HCT116 (cell line): ENCODE data around the gene ZNF462. TPM values are rescaled to one million over a fixed set of nuclear protein-coding genes. Genes with fewer than 3 reads are reported as not detected.

Experiments
- ATAC-seq: fragments of 200-7000 bp; cut with Tn5 transposase; 2 replicates; pipeline ENCODE4 v1.9.1; 2020; ENCODE audit warnings: mild to moderate bottlenecking, moderate library complexity
- BruUV-seq: library from RNA; stranded (reverse); fragments of 400-500 nt; replicated peaks from 2 replicates; lab custom pipeline; 2021; lab: Mats Ljungman, UMichigan
- CTCF ChIA-PET: fragments of 300-600 bp; sonication (Branson Sonifier 250); formaldehyde crosslinking; loops from one replicate; lab custom pipeline; 2021; ENCODE audit warnings: antibody characterized with exemption; lab: Charles Lee
- POLR2A ChIA-PET: fragments of 300-600, 350-600 bp; sonication (Branson Sonifier 250); formaldehyde crosslinking; loops from one replicate; lab custom pipeline; 2021; ENCODE audit warnings: antibody characterized with exemption; lab: Charles Lee
- RAD21 ChIA-PET, 2 experiments: fragments of 300-600 bp; sonication (Branson Sonifier 250); formaldehyde crosslinking; loops; one replicate each; lab custom pipeline; 2023; ENCODE audit warnings: low total read pairs in 2 of 2; ENCODE audit not compliant: uncharacterized antibody in 2 of 2, unreplicated experiment in 2 of 2, low non-redundant PET in 1 of 2; lab: Charles Lee
- DNase-seq: peaks from one replicate; pipeline ENCODE4 v3.0.0-alpha.2; 2010; ENCODE audit warnings: low read depth, low spot score
- H2AFZ ChIP-seq: fragments of 200-600 bp; shearing (Covaris generic), sonication (generic); 2 replicates; pipeline ENCODE4 v1.6.1; 2017; ENCODE audit warnings: low read depth, mixed run types, mixed read lengths, antibody characterized with exemption, low read length; ENCODE audit not compliant: poor library complexity, severe bottlenecking
- H3K27ac ChIP-seq: 2 replicates; pipeline ENCODE4 v1.5.1; 2012; ENCODE audit warnings: low read depth, low read length
- H3K27me3 ChIP-seq: fragments of 200-600 bp; sonication (generic); 2 replicates; pipeline ENCODE4 v1.6.1; 2016; ENCODE audit warnings: mixed run types, low read length, mixed read lengths; ENCODE audit not compliant: insufficient read depth
- H3K36me3 ChIP-seq, 2 experiments: fragments of 200-500 bp in 1 of 2; fragments of 200-600 bp in 1 of 2; sonication (Bioruptor generic) in 1 of 2; sonication (generic) in 1 of 2; 2 replicates each; pipeline versions ENCODE4 v1.5.1 to v1.6.1; 2014 to 2016; ENCODE audit warnings: low read length in 2 of 2, inconsistent platforms in 1 of 2, mixed read lengths in 1 of 2, mixed run types in 1 of 2; ENCODE audit not compliant: insufficient read depth in 2 of 2, control insufficient read depth in 1 of 2
- H3K4me1 ChIP-seq, 2 experiments: fragments of 200-600 bp in 1 of 2; sonication (generic) in 1 of 2; 2 replicates each; pipeline versions ENCODE4 v1.5.1 to v1.6.1; 2012 to 2017; ENCODE audit warnings: low read length in 2 of 2, inconsistent platforms in 1 of 2, mild to moderate bottlenecking in 1 of 2, mixed read lengths in 1 of 2, mixed run types in 1 of 2, moderate library complexity in 1 of 2; ENCODE audit not compliant: insufficient read depth in 2 of 2, control insufficient read depth in 1 of 2
- H3K4me2 ChIP-seq: fragments of 200-600 bp; sonication (generic); 2 replicates; pipeline ENCODE4 v1.6.1; 2017; ENCODE audit warnings: mixed run types, low read length, mixed read lengths
- H3K4me3 ChIP-seq, 2 experiments: fragments of 200-600 bp in 1 of 2; sonication (generic) in 1 of 2; replicated peaks in 1 of 2; 2 replicates each; pipeline ENCODE4 v1.5.1; 2011 to 2016; ENCODE audit warnings: low read length in 2 of 2, control low read depth in 1 of 2, low read depth in 1 of 2, mild to moderate bottlenecking in 1 of 2, mixed read lengths in 1 of 2, mixed run types in 1 of 2
- H3K79me2 ChIP-seq: fragments of 200-600 bp; sonication (generic); 2 replicates; pipeline ENCODE4 v1.6.1; 2017; ENCODE audit warnings: mild to moderate bottlenecking, mixed run types, low read length, moderate library complexity, mixed read lengths; ENCODE audit not compliant: insufficient read depth
- H3K9ac ChIP-seq: fragments of 200-600 bp; sonication (generic); 2 replicates; pipeline ENCODE4 v1.6.1; 2016; ENCODE audit warnings: low read length, mixed read lengths
- H3K9me2 ChIP-seq: fragments of 200-600 bp; sonication (generic), shearing (Covaris generic); 2 replicates; pipeline ENCODE4 v1.6.1; 2017; ENCODE audit warnings: mixed run types, mild to moderate bottlenecking, moderate library complexity; ENCODE audit not compliant: insufficient read depth
- H3K9me3 ChIP-seq, 2 experiments: fragments of 200-500 bp in 1 of 2; fragments of 200-600 bp in 1 of 2; sonication (Bioruptor generic) in 1 of 2; sonication (generic) in 1 of 2; 2 replicates each; pipeline ENCODE4 v1.6.1; 2014 to 2017; ENCODE audit warnings: low read length in 2 of 2, mixed read lengths in 2 of 2, inconsistent platforms in 1 of 2, low read depth in 1 of 2, mild to moderate bottlenecking in 1 of 2, mixed run types in 1 of 2, moderate library complexity in 1 of 2; ENCODE audit not compliant: control insufficient read depth in 1 of 2, insufficient read depth in 1 of 2
- H4K20me1 ChIP-seq: fragments of 200-600 bp; sonication (generic), shearing (Covaris generic); 2 replicates; pipeline ENCODE4 v1.6.1; 2017; ENCODE audit warnings: mixed run types, mild to moderate bottlenecking, moderate library complexity; ENCODE audit not compliant: insufficient read depth
- EZH2 ChIP-seq: fragments of 200-600 bp; sonication (generic); IDR thresholded peaks from 2 replicates; pipeline ENCODE4 v1.6.1; 2017; ENCODE audit warnings: antibody characterized with exemption, mixed run types
- EZH2phosphoT487 ChIP-seq: fragments of 200-600 bp; IDR thresholded peaks from 2 replicates; pipeline ENCODE4 v1.6.1; 2018; ENCODE audit warnings: antibody characterized with exemption, borderline replicate concordance
- FOSL1 ChIP-seq: IDR thresholded peaks from 2 replicates; pipeline ENCODE4 v1.6.1; 2012; ENCODE audit warnings: low read depth
- JUND ChIP-seq: IDR thresholded peaks from 2 replicates; pipeline ENCODE4 v1.6.1; 2012
- MAX ChIP-seq: IDR thresholded peaks from 2 replicates; pipeline ENCODE4 v1.6.1; 2012
- POLR2A ChIP-seq: IDR thresholded peaks from 2 replicates; pipeline ENCODE4 v1.7.0; 2011; ENCODE audit warnings: borderline replicate concordance; ENCODE audit not compliant: insufficient read depth, insufficient read length; ENCODE audit errors: extremely low read depth
- POLR2AphosphoS5 ChIP-seq: IDR thresholded peaks from 2 replicates; pipeline ENCODE4 v1.6.1; 2011; ENCODE audit warnings: mild to moderate bottlenecking, low read depth, low read length, moderate library complexity
- RAD21 ChIP-seq: IDR thresholded peaks from 2 replicates; pipeline ENCODE4 v1.6.1; 2012; ENCODE audit warnings: low read depth, mild to moderate bottlenecking
- SP1 ChIP-seq: IDR thresholded peaks from 2 replicates; pipeline ENCODE4 v1.6.1; 2012; ENCODE audit warnings: low read depth
- SRF ChIP-seq: IDR thresholded peaks from 2 replicates; pipeline ENCODE4 v1.6.1; 2012; ENCODE audit warnings: low read depth
- TCF7L2 ChIP-seq: IDR thresholded peaks from 2 replicates; pipeline ENCODE4 v1.7.0; 2011; ENCODE audit warnings: borderline replicate concordance, inconsistent platforms; ENCODE audit not compliant: insufficient read depth, insufficient read length; ENCODE audit errors: extremely low read depth
- YY1 ChIP-seq: IDR thresholded peaks from 2 replicates; pipeline ENCODE4 v1.6.1; 2011; ENCODE audit warnings: low read length, low read depth, moderate library complexity, mild to moderate bottlenecking; ENCODE audit not compliant: insufficient replicate concordance; ENCODE audit errors: extremely low read depth
- ZFX ChIP-seq: fragments of 450-650 bp; IDR thresholded peaks from 2 replicates; pipeline ENCODE4 v1.6.1; 2017
- intact Hi-C: fragments of 100-400 bp; cut with micrococcal nuclease; formaldehyde crosslinking; loops from 2 replicates; pipeline ENCODE4 v1.10.0; 2022
- total RNA-seq: library from RNA; stranded (reverse); gene quantifications from one replicate; pipeline ENCODE4 v1.2.1, GENCODE V29; 2021; ENCODE audit not compliant: unreplicated experiment

ZNF462 gene
- total RNA-seq, 1 experiment from 2014 or later = 18.1 TPM

- Histone ChIP-seq H3K9me3 (peaks cover 0 to 4% of the 10 kb centered on the region in 2 experiments; a peak in 1 of 4 replicates), H3K36me3 (no peaks in the 10 kb centered on the region), H4K20me1 (no peaks in the 10 kb centered on the region), H3K4me3 (no peak overlapping the region), H3K27me3 (no peaks in the 10 kb centered on the region), H3K79me2 (no peaks in the 10 kb centered on the region), H3K4me2 (no peak overlapping the region), H3K27ac (no peak overlapping the region), H3K4me1 (no peaks in the 10 kb centered on the region), H3K9me2 (no peaks in the 10 kb centered on the region), H3K9ac (no peak overlapping the region), H2AFZ (no peak overlapping the region)
- ATAC-seq (no peak), DNase-seq (no peak)
- POLR2A ChIA-PET = no interaction called here
- intact Hi-C loops = no loop called here
- TF ChIP-seq ZFX (no peak), MAX (no peak), POLR2A (no peak), SRF (no peak), RAD21 (no peak), EZH2 (no peak), FOSL1 (no peak), EZH2phosphoT487 (no peak), JUND (no peak), SP1 (no peak), TCF7L2 (no peak), YY1 (no peak), POLR2AphosphoS5 (no peak)
- CTCF ChIA-PET = no interaction called here
- BruUV-seq = no TSS peak
- RAD21 ChIA-PET = no interaction called here
Measured at GRCh38 chr9:107018861-107019545, 156.0 kb downstream of the ZNF462 start.
